GM10248 (cell line): ENCODE data around the gene MARK2.
A peak's percentile ranks its signal among the peaks of the same experiment; 100 is the strongest.

Source experiments
- CTCF ChIA-PET: fragments of 300-600 bp; sonication (Branson Sonifier 250); formaldehyde crosslinking; extraction: SDS; loops from one replicate; lab custom pipeline; 2021; ENCODE audit warnings: antibody characterized with exemption; lab: Yijun Ruan, JAX
- POLR2A ChIA-PET: fragments of 350-650 bp; sonication (Branson Sonifier 250); formaldehyde crosslinking; extraction: SDS; loops from one replicate; lab custom pipeline; 2020; ENCODE audit warnings: antibody characterized with exemption; lab: Yijun Ruan, JAX
- DNase-seq: peaks from one replicate; pipeline ENCODE4 v3.0.0; 2012; ENCODE audit errors: extremely low spot score
- TF ChIP-seq, protein P1 (sequence below): IDR thresholded peaks from 2 replicates; pipeline ENCODE4 v1.5.1; 2012; ENCODE audit warnings: mild to moderate bottlenecking, low read depth; ENCODE audit errors: extremely low read depth, missing control alignments, control extremely low read depth

The MARK2 gene

DNA sequence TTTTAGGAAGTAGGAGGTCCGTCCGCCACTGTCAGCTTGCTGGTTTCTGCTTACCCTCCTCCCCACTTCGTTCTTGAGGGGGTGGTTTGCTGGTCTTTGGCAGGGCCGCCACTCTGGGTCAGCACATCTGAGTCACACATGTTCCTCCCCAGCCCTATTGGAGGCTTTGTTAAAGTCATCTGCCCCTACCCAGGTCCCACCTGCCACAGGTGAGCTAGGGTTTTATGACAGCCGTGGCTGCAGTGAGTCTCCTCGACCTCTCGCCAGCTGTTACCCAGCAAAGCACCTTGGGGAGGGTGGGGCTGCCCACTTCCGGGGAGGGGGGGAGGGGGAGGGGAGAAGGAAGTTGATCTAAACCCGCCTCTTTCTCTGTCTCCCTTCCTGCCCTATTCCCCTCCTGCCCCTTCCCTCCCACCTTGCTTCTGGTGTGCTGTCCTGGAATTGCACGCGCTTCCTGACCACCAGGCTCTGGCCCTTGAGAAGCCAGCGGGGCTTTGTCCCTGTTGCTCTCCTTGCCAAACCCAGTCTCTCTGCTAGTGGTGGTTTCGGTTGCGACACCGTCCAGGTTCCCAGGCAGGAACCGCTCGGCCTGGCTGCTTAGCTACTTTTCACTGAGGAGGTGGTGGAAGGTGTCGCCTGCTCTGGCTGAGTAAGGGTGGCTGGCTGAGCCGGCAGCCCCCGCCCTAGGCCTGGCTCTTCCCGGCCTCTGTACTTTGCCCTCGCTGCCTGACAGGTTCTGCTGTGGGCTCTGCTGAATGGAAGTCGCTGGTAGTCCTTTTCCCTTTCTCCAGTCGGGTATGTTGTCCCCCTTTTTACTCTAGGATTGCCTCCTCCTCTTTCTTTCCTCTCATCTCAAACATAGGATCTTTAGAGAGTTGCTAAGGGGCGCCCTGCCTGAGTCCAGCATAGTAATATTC is 49.5 kb downstream of the MARK2 start:
- ChIA-PET CTCF (interaction anchor here (1.2 to 3.5 kb wide), 3 partner anchors 15 to 51 kb away, joined by 4 to 20 read pairs (median 10); partner anchors contain the start of gene MARK2), POLR2A (interaction anchor here (0.6 kb wide), 2 partner anchors 32 to 61 kb away, joined by 4 to 6 read pairs; no protein-coding TSS in a partner anchor)
- TF ChIP-seq, protein P1, sequence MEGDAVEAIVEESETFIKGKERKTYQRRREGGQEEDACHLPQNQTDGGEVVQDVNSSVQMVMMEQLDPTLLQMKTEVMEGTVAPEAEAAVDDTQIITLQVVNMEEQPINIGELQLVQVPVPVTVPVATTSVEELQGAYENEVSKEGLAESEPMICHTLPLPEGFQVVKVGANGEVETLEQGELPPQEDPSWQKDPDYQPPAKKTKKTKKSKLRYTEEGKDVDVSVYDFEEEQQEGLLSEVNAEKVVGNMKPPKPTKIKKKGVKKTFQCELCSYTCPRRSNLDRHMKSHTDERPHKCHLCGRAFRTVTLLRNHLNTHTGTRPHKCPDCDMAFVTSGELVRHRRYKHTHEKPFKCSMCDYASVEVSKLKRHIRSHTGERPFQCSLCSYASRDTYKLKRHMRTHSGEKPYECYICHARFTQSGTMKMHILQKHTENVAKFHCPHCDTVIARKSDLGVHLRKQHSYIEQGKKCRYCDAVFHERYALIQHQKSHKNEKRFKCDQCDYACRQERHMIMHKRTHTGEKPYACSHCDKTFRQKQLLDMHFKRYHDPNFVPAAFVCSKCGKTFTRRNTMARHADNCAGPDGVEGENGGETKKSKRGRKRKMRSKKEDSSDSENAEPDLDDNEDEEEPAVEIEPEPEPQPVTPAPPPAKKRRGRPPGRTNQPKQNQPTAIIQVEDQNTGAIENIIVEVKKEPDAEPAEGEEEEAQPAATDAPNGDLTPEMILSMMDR = no peak
- peak; percentile 78 for DNase-seq

- TF ChIP-seq, protein P1 = no peak
- CTCF ChIA-PET = interaction anchor here (1.9 kb wide), 1 partner anchor 52 kb away, joined by 5 read pairs; no protein-coding TSS in a partner anchor
- DNase-seq = no peak
- POLR2A ChIA-PET = no interaction called here
These were observed 50.4 kb downstream of the MARK2 start for GRCh38 chr11:63889344-63889743.

DNA sequence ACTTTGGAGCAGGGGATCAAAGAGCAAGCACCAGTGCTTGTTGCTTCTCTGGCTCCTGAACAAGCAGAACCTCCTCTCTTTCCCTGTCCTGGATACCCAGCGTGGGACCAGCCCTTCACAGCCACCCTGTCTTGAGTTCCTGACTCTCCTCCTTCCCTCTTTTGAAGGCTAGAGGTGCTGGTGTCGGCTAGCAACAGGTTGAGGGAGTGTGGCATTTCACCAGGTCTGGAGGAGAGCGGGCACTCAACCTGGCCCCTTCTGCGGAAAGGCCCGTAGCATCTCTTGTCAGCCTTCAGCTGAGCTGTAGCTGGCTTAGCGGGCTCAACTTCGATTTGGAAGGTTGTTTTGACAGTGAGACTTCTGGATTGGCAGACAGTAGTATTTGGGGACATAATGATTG is 51.5 kb downstream of the MARK2 start:
- ChIA-PET POLR2A (no interaction called here), CTCF (interaction anchor here (0.9 to 1.9 kb wide), 2 partner anchors 16 to 53 kb away, joined by 3 to 5 read pairs; no protein-coding TSS in a partner anchor)
- TF ChIP-seq, protein P1 = no peak
- DNase-seq = no peak

DNA sequence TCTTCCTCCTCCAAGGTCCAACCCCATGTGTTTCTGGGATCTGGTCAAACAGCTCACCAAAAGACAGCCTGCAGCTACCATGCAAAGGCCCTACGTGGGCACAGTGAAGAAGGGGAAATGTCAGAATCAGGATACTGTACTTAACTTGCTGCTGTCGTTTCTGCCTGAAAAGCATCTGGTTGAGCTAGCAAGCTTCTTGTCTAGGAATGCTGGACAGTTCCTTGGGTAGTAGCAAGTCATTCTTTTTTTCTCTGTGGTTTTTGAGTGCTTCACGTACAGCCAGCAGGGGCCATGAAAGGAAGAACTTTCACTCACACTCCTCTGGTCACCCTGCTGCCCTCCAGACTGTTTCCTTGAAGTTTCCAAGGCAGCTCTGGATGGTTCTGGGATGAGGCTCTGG is 53.3 kb downstream of the MARK2 start:
- CTCF ChIA-PET = interaction anchor here (0.8 to 2.2 kb wide), 7 partner anchors 9 to 124 kb away, joined by 3 to 6 read pairs (median 4); partner anchors contain the start of gene ZFTA
- no peak for DNase-seq
- TF ChIP-seq, protein P1 = no peak
- POLR2A ChIA-PET = no interaction called here

DNA sequence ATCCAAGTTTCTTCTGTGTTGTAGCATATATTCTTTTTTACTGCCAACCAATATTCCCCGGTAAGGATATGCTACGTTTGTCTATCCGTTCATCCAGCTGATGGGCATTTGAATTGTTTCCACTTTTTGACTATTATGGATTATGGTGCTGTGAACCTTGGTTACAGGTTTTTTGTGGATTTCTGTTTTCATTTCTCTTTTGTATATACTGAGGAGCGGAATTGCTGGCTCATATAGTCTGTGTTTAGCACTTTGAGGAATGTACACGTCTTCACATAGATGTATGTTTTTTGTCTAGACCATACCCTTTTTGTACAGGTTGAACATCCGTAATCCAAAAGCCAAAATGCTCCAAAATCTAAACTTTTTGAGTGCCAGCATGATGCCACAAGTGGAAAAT is 54.4 kb downstream of the MARK2 start:
- TF ChIP-seq, protein P1 = no peak
- ChIA-PET CTCF (interaction anchor here (1.5 to 2.2 kb wide), 3 partner anchors 17 to 125 kb away, joined by 3 to 6 read pairs (median 5); partner anchors contain the start of gene ZFTA), POLR2A (no interaction called here)
- DNase-seq = no peak

GRCh38 chr11:63896071-63896470 is 57.2 kb downstream of the MARK2 start:
- TF ChIP-seq, protein P1 = no peak
- ChIA-PET POLR2A (no interaction called here), CTCF (interaction anchor here (1.3 to 2.6 kb wide), 2 partner anchors 10 to 105 kb away, joined by 3 to 7 read pairs; no protein-coding TSS in a partner anchor)
- no peak for DNase-seq
